Hematopoietic multipotent progenitor cell treated with erythropoietin and hydrocortisone succinate and interleukin-3 and kit ligand, for 6 days (in vitro differentiated cells): ENCODE measurements around the gene HMX1.

Experiments
- DNase-seq: peaks from one replicate; pipeline ENCODE4 v3.0.0-alpha.2; 2015

The HMX1 gene

GRCh38 chr4:8854931-8855330 lies 16.7 kb downstream of the HMX1 start:
- no peak for DNase-seq

GRCh38 chr4:8854016-8854415 lies 17.6 kb downstream of the HMX1 start:
- no peak for DNase-seq

- DNase-seq = no peak
Observed at GRCh38 chr4:8853249-8853648, 18.4 kb downstream of the HMX1 start.

GRCh38 chr4:8852118-8852704 lies 19.4 kb downstream of the HMX1 start:
- no peak for DNase-seq

GRCh38 chr4:8851321-8852117 lies 20.1 kb downstream of the HMX1 start:
- DNase-seq = no peak

- no peak for DNase-seq
Observed at GRCh38 chr4:8850830-8851188, 20.8 kb downstream of the HMX1 start.

GRCh38 chr4:8850074-8850829 lies 21.4 kb downstream of the HMX1 start:
- DNase-seq = no peak

GRCh38 chr4:8849266-8850073 lies 22.2 kb downstream of the HMX1 start:
- no peak for DNase-seq

- DNase-seq = no peak
Observed at GRCh38 chr4:8848507-8849265, 23.0 kb downstream of the HMX1 start.

GRCh38 chr4:8847764-8848163 lies 23.9 kb downstream of the HMX1 start:
- DNase-seq = no peak

- no peak for DNase-seq
Observed at GRCh38 chr4:8847331-8847730, 24.3 kb downstream of the HMX1 start.

- no peak for DNase-seq
Observed at GRCh38 chr4:8846826-8847225, 24.8 kb downstream of the HMX1 start.

GRCh38 chr4:8846046-8846720 lies 25.5 kb downstream of the HMX1 start:
- DNase-seq = no peak

GRCh38 chr4:8844976-8845690 lies 26.5 kb downstream of the HMX1 start:
- no peak for DNase-seq

- no peak for DNase-seq
Observed at GRCh38 chr4:8843597-8843996, 28.0 kb downstream of the HMX1 start.

GRCh38 chr4:8842614-8843013 lies 29.0 kb downstream of the HMX1 start:
- DNase-seq = no peak

GRCh38 chr4:8841678-8842268 lies 29.9 kb downstream of the HMX1 start:
- no peak for DNase-seq

GRCh38 chr4:8840816-8841455 lies 30.7 kb downstream of the HMX1 start:
- no peak for DNase-seq

GRCh38 chr4:8840006-8840793 lies 31.4 kb downstream of the HMX1 start:
- DNase-seq = no peak
